Vagina (tissue), 2 donors: ENCODE data around the gene A2M.

Experiments used
- POLR2A ChIP-seq, 2 donors: fragments of 450-650 bp; IDR thresholded peaks; one replicate each; pipeline ENCODE4 v1.6.1; 2017; ENCODE audit warnings: antibody characterized with exemption in 2 of 2, mild to moderate bottlenecking in 2 of 2, moderate library complexity in 2 of 2
- POLR2AphosphoS5 ChIP-seq, 2 donors: sonication (generic); formaldehyde crosslinking; IDR thresholded peaks; one replicate each; pipeline ENCODE4 v1.9.0; 2017; ENCODE audit warnings: antibody characterized with exemption in 2 of 2, mild to moderate bottlenecking in 2 of 2, low read depth in 1 of 2; ENCODE audit not compliant: insufficient read depth in 1 of 2
- TF ChIP-seq, protein P1 (sequence below), 3 experiments: fragments of 450-650 bp in 2 of 3; fragments of 200-600 bp in 1 of 3; sonication (generic) in 1 of 3; IDR thresholded peaks; one replicate each; pipeline ENCODE4 v1.5.1; 2017 to 2019; ENCODE audit warnings: antibody characterized with exemption in 3 of 3, mild to moderate bottlenecking in 2 of 3, moderate library complexity in 2 of 3

DNA sequence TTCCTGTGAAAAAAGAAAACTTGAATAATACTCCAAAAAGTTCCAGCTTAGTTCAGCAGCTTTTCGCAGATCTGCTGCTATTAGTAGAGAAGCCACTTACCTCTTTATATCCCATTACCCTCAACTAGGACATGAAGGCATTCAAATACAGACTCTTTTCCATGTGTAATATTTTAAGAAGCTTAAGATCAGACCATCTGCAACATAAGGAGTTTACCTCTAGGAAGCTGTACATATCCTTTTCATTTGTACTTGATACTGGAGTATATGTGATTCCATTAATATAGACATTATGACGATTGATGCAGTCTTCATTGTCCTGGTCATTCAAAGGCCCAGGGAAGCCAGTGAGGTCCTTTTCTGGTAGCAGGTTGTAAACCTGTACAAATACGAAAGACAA is 20.4 kb downstream of the A2M start:
- TF ChIP-seq, protein P1, sequence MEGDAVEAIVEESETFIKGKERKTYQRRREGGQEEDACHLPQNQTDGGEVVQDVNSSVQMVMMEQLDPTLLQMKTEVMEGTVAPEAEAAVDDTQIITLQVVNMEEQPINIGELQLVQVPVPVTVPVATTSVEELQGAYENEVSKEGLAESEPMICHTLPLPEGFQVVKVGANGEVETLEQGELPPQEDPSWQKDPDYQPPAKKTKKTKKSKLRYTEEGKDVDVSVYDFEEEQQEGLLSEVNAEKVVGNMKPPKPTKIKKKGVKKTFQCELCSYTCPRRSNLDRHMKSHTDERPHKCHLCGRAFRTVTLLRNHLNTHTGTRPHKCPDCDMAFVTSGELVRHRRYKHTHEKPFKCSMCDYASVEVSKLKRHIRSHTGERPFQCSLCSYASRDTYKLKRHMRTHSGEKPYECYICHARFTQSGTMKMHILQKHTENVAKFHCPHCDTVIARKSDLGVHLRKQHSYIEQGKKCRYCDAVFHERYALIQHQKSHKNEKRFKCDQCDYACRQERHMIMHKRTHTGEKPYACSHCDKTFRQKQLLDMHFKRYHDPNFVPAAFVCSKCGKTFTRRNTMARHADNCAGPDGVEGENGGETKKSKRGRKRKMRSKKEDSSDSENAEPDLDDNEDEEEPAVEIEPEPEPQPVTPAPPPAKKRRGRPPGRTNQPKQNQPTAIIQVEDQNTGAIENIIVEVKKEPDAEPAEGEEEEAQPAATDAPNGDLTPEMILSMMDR (IDR thresholded peaks at IDR 0.05), result no peak
- no peak for TF ChIP-seq POLR2A (IDR thresholded peaks at IDR 0.05)
- TF ChIP-seq POLR2AphosphoS5 (IDR thresholded peaks at IDR 0.05; ENCODE audit: insufficient read depth in 1 of 2, low read depth in 1 of 2), result no peak
